Esophagus muscularis mucosa (tissue), 3 donors: ENCODE data around the gene SNRPF.

Experiments used
- POLR2AphosphoS5 ChIP-seq, 2 donors: sonication (generic); formaldehyde crosslinking; IDR thresholded peaks; one replicate each; pipeline ENCODE4 v1.6.1; 2017; ENCODE audit warnings: antibody characterized with exemption in 2 of 2
- TF ChIP-seq, protein P1 (sequence below), 3 experiments: fragments of 200-600 bp in 2 of 3; fragments of 450-650 bp in 1 of 3; sonication (generic) in 2 of 3; IDR thresholded peaks; one replicate each; pipeline ENCODE4 v1.5.1; 2017 to 2019; ENCODE audit warnings: antibody characterized with exemption in 3 of 3, mild to moderate bottlenecking in 2 of 3, moderate library complexity in 1 of 3

DNA sequence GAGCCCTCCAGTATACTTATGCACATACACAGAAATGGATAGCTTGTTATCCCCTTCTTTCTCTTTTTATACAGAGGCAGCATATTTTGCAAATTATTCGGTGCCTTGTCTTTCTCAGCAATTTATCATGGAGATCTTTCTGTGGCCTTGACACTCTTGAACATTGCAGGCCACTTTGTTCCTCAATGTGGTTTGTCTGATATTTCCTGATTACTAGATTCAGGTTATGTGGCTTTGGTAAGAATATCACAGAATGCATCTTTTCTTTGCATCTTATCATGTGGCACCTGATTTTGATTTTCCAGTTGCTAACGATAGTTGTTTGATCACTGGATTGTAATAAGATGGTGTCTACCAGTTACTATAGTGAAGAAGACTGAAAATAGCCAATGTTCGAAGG is 7.1 kb upstream of the SNRPF start:
- TF ChIP-seq, protein P1, sequence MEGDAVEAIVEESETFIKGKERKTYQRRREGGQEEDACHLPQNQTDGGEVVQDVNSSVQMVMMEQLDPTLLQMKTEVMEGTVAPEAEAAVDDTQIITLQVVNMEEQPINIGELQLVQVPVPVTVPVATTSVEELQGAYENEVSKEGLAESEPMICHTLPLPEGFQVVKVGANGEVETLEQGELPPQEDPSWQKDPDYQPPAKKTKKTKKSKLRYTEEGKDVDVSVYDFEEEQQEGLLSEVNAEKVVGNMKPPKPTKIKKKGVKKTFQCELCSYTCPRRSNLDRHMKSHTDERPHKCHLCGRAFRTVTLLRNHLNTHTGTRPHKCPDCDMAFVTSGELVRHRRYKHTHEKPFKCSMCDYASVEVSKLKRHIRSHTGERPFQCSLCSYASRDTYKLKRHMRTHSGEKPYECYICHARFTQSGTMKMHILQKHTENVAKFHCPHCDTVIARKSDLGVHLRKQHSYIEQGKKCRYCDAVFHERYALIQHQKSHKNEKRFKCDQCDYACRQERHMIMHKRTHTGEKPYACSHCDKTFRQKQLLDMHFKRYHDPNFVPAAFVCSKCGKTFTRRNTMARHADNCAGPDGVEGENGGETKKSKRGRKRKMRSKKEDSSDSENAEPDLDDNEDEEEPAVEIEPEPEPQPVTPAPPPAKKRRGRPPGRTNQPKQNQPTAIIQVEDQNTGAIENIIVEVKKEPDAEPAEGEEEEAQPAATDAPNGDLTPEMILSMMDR (IDR thresholded peaks at IDR 0.05) = no peak
- TF ChIP-seq POLR2AphosphoS5 (IDR thresholded peaks at IDR 0.05) = no peak
